GM12878 (cell line): ENCODE data around the gene RABL3. TPM values are rescaled to one million over a fixed set of nuclear protein-coding genes. Genes with fewer than 3 reads are reported as not detected.
A peak's percentile ranks its signal among the peaks of the same experiment; 100 is the strongest.

Source experiments
- ATAC-seq: fragments of 200-7000 bp; cut with Tn5 transposase; 3 replicates; pipeline ENCODE4 v1.9.1; 2020; ENCODE audit warnings: mild to moderate bottlenecking, moderate library complexity
- BruUV-seq: library from RNA; stranded (reverse); fragments of 400-500 nt; replicated peaks from 2 replicates; lab custom pipeline; 2021; lab: Mats Ljungman, UMichigan
- CTCF ChIA-PET: fragments of 300-600 bp; sonication (Branson Sonifier 250); formaldehyde crosslinking; extraction: SDS; loops from one replicate; lab custom pipeline; 2021; ENCODE audit warnings: inconsistent platforms; lab: Yijun Ruan, JAX
- POLR2A ChIA-PET: fragments of 350-600 bp; formaldehyde crosslinking; extraction: SDS; loops from one replicate; lab custom pipeline; 2021; ENCODE audit warnings: inconsistent platforms; lab: Charles Lee
- RAD21 ChIA-PET: fragments of 300-600 bp; sonication (Branson Sonifier 250); formaldehyde crosslinking; loops from one replicate; lab custom pipeline; 2023; ENCODE audit warnings: antibody characterized with exemption; ENCODE audit not compliant: unreplicated experiment; lab: Charles Lee
- SMC1A ChIA-PET: fragments of 300-600 bp; sonication (Branson Sonifier 250); formaldehyde crosslinking; loops from one replicate; lab custom pipeline; 2023; ENCODE audit not compliant: unreplicated experiment, uncharacterized antibody; lab: Charles Lee
- DNase-seq: peaks from one replicate; pipeline ENCODE4 v3.0.0-alpha.2; 2011; ENCODE audit warnings: low read depth, low spot score
- FAIRE-seq: peaks from 3 replicates; lab custom pipeline; 2011; peaks lifted over from hg19 to GRCh38; lab: Jason Lieb, UNC
- H2AFZ ChIP-seq: 2 replicates; pipeline ENCODE4 v1.6.0; 2011; ENCODE audit warnings: low read depth, low read length, control low read depth; ENCODE audit not compliant: control insufficient read depth
- H3K27ac ChIP-seq: 2 replicates; pipeline ENCODE4 v1.5.1; 2011; ENCODE audit warnings: control low read depth; ENCODE audit not compliant: control insufficient read depth, insufficient read depth
- H3K27me3 ChIP-seq, 2 experiments: replicated peaks in 1 of 2; 2 replicates each; pipeline versions ENCODE4 v1.6.0 to v1.6.1; 2011; ENCODE audit warnings: low read length in 1 of 2; ENCODE audit not compliant: control insufficient read depth in 2 of 2, insufficient read depth in 2 of 2
- H3K36me3 ChIP-seq, 2 experiments: 2 replicates each; pipeline ENCODE4 v1.5.1; 2011; ENCODE audit warnings: low read length in 1 of 2; ENCODE audit not compliant: control insufficient read depth in 2 of 2, insufficient read depth in 2 of 2
- H3K4me1 ChIP-seq: 2 replicates; pipeline ENCODE4 v1.6.1; 2011; ENCODE audit warnings: mild to moderate bottlenecking, low read length, moderate library complexity, mixed read lengths; ENCODE audit not compliant: control insufficient read depth, insufficient read depth
- H3K4me2 ChIP-seq: 2 replicates; pipeline ENCODE4 v1.6.0; 2011; ENCODE audit warnings: control low read depth; ENCODE audit not compliant: control insufficient read depth, insufficient read depth
- H3K4me3 ChIP-seq: fragments of 200-600 bp; sonication (generic); 2 replicates; pipeline ENCODE4 v1.5.1; 2016
- H3K79me2 ChIP-seq: 2 replicates; pipeline ENCODE4 v1.6.0; 2011; ENCODE audit warnings: low read length; ENCODE audit not compliant: control insufficient read depth, insufficient read depth
- H3K9ac ChIP-seq: 2 replicates; pipeline ENCODE4 v1.8.0; 2011; ENCODE audit warnings: low read length, control low read depth, mixed read lengths; ENCODE audit not compliant: control insufficient read depth, insufficient read depth
- H3K9me3 ChIP-seq: replicated peaks from 3 replicates; pipeline ENCODE4 v1.5.1; 2011; ENCODE audit warnings: mild to moderate bottlenecking, low read length; ENCODE audit not compliant: control insufficient read depth, insufficient read depth
- H4K20me1 ChIP-seq: 2 replicates; pipeline ENCODE4 v1.6.0; 2011; ENCODE audit not compliant: control insufficient read depth, insufficient read depth
- ESRRA ChIP-seq: IDR thresholded peaks from 2 replicates; pipeline ENCODE4 v1.6.1; 2012; ENCODE audit warnings: mild to moderate bottlenecking, low read length, improper control_type of control experiment
- HSF1 ChIP-seq: fragments of 150-350 bp; IDR thresholded peaks from 2 replicates; pipeline ENCODE4 v1.6.1; 2014; ENCODE audit warnings: mild to moderate bottlenecking, low read depth, low read length
- IKZF1 ChIP-seq: fragments of 450-650 bp; conservative IDR thresholded peaks from 2 replicates; pipeline ENCODE4 v1.6.1; 2017; ENCODE audit warnings: antibody characterized with exemption, mild to moderate bottlenecking
- IRF5 ChIP-seq: fragments of 450-650 bp; IDR thresholded peaks from 2 replicates; pipeline ENCODE4 v1.6.1; 2017; ENCODE audit warnings: borderline replicate concordance
- MEF2A ChIP-seq: IDR thresholded peaks from 2 replicates; pipeline ENCODE4 v1.6.1; 2011; ENCODE audit warnings: low read depth, mild to moderate bottlenecking, low read length, moderate library complexity; ENCODE audit not compliant: insufficient read depth
- NKRF ChIP-seq: fragments of 450-650 bp; conservative IDR thresholded peaks from 2 replicates; pipeline ENCODE4 v1.6.1; 2017; ENCODE audit warnings: mild to moderate bottlenecking, moderate library complexity
- NR2F1 ChIP-seq: fragments of 450-650 bp; conservative IDR thresholded peaks from 2 replicates; pipeline ENCODE4 v1.6.1; 2017; ENCODE audit warnings: mild to moderate bottlenecking
- PML ChIP-seq: IDR thresholded peaks from 2 replicates; pipeline ENCODE4 v1.6.1; 2012; ENCODE audit warnings: low read length, inconsistent platforms
- TBL1XR1 ChIP-seq: IDR thresholded peaks from 2 replicates; pipeline ENCODE4 v1.6.1; 2012; ENCODE audit warnings: low read depth, low read length, improper control_type of control experiment
- ZBTB4 ChIP-seq: fragments of 450-650 bp; formaldehyde crosslinking; IDR thresholded peaks from 2 replicates; pipeline ENCODE4 v1.4.0; 2022; ENCODE audit warnings: mild to moderate bottlenecking, moderate library complexity
- WGBS: methylation state at CpG from one replicate; pipeline ENCODE4 v1.1.6; 2016; ENCODE audit warnings: low lambda C conversion rate; ENCODE audit not compliant: insufficient replicate concordance, insufficient coverage; ENCODE audit errors: missing lambda C conversion rate; 5-methylcytosine and 5-hydroxymethylcytosine counted together
- in situ Hi-C: fragments of 300-500 bp; cut with MboI; formaldehyde crosslinking; loops from 9 replicates; pipeline ENCODE4 v1.14.3; 2018; ENCODE audit warnings: mixed read lengths
- intact Hi-C: fragments of 100-400 bp; cut with micrococcal nuclease; formaldehyde crosslinking; loops from one replicate; pipeline ENCODE4 v1.14.2; 2022; ENCODE audit not compliant: unreplicated experiment
- polyA plus RNA-seq, 11 experiments: library from polyadenylated mRNA; depleted of rRNA in 4 of 11; unstranded in 6 of 11; stranded (reverse) in 5 of 11; fragments of >200 nt; fragmentation: Nextera tagmentation in 4 of 11; fragmentation: Illumina TruSeq in 1 of 11; extraction: Ambion mirVana in 4 of 11; extraction: Trizol in 1 of 11; gene quantifications; 1 replicate in 1 of 11; 2 replicates in 10 of 11; pipeline versions ENCODE4 v1.2.1 to v1.2.3, GENCODE V29; 2011 to 2016; ENCODE audit warnings: inconsistent platforms in 2 of 11, missing spikeins in 2 of 11, low read depth in 1 of 11
- total RNA-seq, 4 experiments: library from RNA; depleted of rRNA in 3 of 4; stranded (reverse); fragments of >200 nt in 3 of 4; fragmentation: Illumina TruSeq in 1 of 4; extraction: Trizol in 1 of 4; gene quantifications; 2 replicates each; pipeline versions ENCODE4 v1.2.1 to v1.2.3, GENCODE V29; 2013 to 2021

The RABL3 gene
- total and polyA plus RNA-seq, 10 of the 15 experiments (the other 5 are each of a cell fraction or from before 2014, with no cell fraction given), result 10.5 to 38.0 (median 25.2) TPM

- TF ChIP-seq ZBTB4 (no peak), NKRF (no peak), ESRRA (no peak), NR2F1 (0 out of 2 replicates have a peak, but pooled peaks have one; percentile 53), IKZF1 (peak; percentile 27; the same call in 1 of the 2 replicates), TBL1XR1 (no peak), PML (no peak)
- TF ChIP-seq, all 136 proteins: peak for 4
These were observed 92.5 kb downstream of the RABL3 start (continued) for GRCh38 chr3:120649830-120650233.

GRCh38 chr3:120648290-120648689, 94.0 kb downstream of the RABL3 start:
- Histone ChIP-seq H3K4me1 (no peaks in the 10 kb centered on the region), H3K9ac (no peak overlapping the region), H2AFZ (no peak overlapping the region), H3K79me2 (no peaks in the 10 kb centered on the region), H3K36me3 (no peaks in the 10 kb centered on the region), H3K4me2 (no peak overlapping the region), H3K9me3 (no peaks in the 10 kb centered on the region), H3K4me3 (no peak overlapping the region), H3K27me3 (no peaks in the 10 kb centered on the region), H4K20me1 (no peaks in the 10 kb centered on the region), H3K27ac (no peak overlapping the region)
- ATAC-seq (no peak), DNase-seq (no peak), FAIRE-seq (no peak)
- ChIA-PET SMC1A (interaction anchor here (1.4 to 2.2 kb wide), 3 partner anchors 12 to 30 kb away, joined by 3 to 6 read pairs (median 4); no protein-coding TSS in a partner anchor), POLR2A (interaction anchor here (0.7 kb wide), 1 partner anchor 597 kb away, joined by 7 read pairs; no protein-coding TSS in a partner anchor), CTCF (interaction anchor here (0.6 to 2.5 kb wide), 2 partner anchors 146 to 256 kb away, joined by 3 to 13 read pairs; no protein-coding TSS in a partner anchor), RAD21 (interaction anchor here (3.4 kb wide), 1 partner anchor 30 kb away, joined by 12 read pairs; no protein-coding TSS in a partner anchor)
- no TSS peak for BruUV-seq
- 66% methylated on average over 5 of the region's 5 CpGs for WGBS
- in situ Hi-C loops (no loop called here), intact Hi-C loops (no loop called here)
- TF ChIP-seq HSF1, result no peak
- TF ChIP-seq IRF5, result no peak
- no peak for TF ChIP-seq MEF2A
